ENCODE results near the gene FBXL19. TPM values are rescaled to one million over a fixed set of nuclear protein-coding genes. Genes with fewer than 3 reads are reported as not detected.

The FBXL19 gene
- total and polyA plus RNA-seq, 2 of the 13 experiments (the other 11 are each of a cell fraction or from before 2014, with no cell fraction given): 6.0 to 13.7 TPM

DNA sequence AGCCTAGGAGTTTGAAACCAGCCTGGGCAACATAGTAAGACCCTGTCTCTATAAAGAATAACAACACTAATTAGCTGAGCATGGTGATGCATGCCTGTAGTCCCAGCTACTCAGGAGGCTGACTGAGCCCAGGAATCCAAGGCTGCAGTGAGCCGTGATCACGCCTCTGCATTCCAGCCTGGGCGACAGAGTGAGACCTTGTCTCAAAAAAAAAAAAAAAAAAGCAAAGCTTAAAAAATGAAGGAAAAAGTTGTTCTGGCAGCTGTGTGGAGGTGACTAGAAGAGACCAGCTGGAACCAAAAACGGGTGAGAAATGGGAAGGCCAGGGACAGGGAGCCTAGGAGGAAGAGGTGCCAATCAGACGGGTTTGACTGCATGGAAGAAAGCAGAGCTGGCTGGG lies 33.7 kb upstream of the FBXL19 start:
- 95% methylated on average over 5 of the region's 5 CpGs for WGBS (ENCODE audit: low lambda C conversion rate)
- intact Hi-C loops (cut with micrococcal nuclease; ENCODE audit: unreplicated experiment): no loop called here
- Histone ChIP-seq H3K36me3 (replicated peaks in 1 of 2; ENCODE audit: control insufficient read depth in 1 of 2, insufficient read depth in 2 of 2, low read length in 2 of 2) (peaks cover 6 to 12% of the 10 kb centered on the region in 2 experiments), H3K4me2 (ENCODE audit: low read depth, low read length) (no peak overlapping the region), H3K4me1 (ENCODE audit: insufficient read depth, low read length) (peaks cover 19% of the 10 kb centered on the region), H3K9me3 (ENCODE audit: low read length) (no peaks in the 10 kb centered on the region), H3K27ac (ENCODE audit: extremely low read length, insufficient read depth, low read length) (no peak overlapping the region), H3K4me3 (replicated peaks in 1 of 3; ENCODE audit: insufficient read depth in 1 of 3, low read depth in 2 of 3, low read length in 3 of 3) (no peak overlapping the region), H4K20me1 (ENCODE audit: insufficient read depth, low read length) (no peaks in the 10 kb centered on the region), H3K27me3 (ENCODE audit: control insufficient read depth in 1 of 2, insufficient read depth in 2 of 2, low read length in 2 of 2) (no peaks in the 10 kb centered on the region), H2AFZ (ENCODE audit: low read length) (no peak overlapping the region), H3K79me2 (ENCODE audit: insufficient read depth, low read length) (peaks cover 8% of the 10 kb centered on the region), H3K9ac (ENCODE audit: insufficient read depth, low read depth, low read length) (no peak overlapping the region)
- ATAC-seq: no peak
- in situ Hi-C loops (cut with HindIII; ENCODE audit: extremely low pct_ligation_motif_present, low pct_unique_long_range_greater_than_20kb): loop anchor here (10.0 kb wide), 1 partner anchor 45 kb away; no protein-coding TSS in a partner anchor
- BruUV-seq (replicated peaks): no TSS peak
- no peak for TF ChIP-seq RXRB (CRISPR knock-in tag; IDR thresholded peaks at IDR 0.05; ENCODE audit: borderline replicate concordance)
- TF ChIP-seq, protein P1, sequence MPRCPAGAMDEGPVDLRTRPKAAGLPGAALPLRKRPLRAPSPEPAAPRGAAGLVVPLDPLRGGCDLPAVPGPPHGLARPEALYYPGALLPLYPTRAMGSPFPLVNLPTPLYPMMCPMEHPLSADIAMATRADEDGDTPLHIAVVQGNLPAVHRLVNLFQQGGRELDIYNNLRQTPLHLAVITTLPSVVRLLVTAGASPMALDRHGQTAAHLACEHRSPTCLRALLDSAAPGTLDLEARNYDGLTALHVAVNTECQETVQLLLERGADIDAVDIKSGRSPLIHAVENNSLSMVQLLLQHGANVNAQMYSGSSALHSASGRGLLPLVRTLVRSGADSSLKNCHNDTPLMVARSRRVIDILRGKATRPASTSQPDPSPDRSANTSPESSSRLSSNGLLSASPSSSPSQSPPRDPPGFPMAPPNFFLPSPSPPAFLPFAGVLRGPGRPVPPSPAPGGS (CRISPR knock-in tag; IDR thresholded peaks at IDR 0.05): no peak
- no peak for TF ChIP-seq ZNF530 (CRISPR knock-in tag; IDR thresholded peaks at IDR 0.05; ENCODE audit: low read depth)
- TF ChIP-seq, protein P2, sequence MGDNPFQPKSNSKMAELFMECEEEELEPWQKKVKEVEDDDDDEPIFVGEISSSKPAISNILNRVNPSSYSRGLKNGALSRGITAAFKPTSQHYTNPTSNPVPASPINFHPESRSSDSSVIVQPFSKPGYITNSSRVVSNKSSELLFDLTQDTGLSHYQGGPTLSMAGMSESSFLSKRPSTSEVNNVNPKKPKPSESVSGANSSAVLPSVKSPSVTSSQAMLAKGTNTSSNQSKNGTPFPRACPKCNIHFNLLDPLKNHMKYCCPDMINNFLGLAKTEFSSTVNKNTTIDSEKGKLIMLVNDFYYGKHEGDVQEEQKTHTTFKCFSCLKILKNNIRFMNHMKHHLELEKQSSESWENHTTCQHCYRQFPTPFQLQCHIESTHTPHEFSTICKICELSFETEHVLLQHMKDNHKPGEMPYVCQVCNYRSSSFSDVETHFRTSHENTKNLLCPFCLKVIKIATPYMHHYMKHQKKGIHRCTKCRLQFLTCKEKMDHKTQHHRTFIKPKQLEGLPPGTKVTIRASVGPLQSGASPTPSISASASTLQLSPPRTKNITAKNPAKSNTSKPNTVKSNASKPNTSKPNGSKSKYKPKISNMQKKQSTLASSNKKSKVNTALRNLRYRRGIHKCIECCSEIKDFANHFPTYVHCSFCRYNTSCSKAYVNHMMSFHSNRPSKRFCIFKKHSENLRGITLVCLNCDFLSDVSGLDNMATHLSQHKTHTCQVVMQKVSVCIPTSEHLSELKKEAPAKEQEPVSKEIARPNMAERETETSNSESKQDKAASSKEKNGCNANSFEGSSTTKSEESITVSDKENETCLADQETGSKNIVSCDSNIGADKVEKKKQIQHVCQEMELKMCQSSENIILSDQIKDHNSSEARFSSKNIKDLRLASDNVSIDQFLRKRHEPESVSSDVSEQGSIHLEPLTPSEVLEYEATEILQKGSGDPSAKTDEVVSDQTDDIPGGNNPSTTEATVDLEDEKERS (CRISPR knock-in tag; IDR thresholded peaks at IDR 0.05): no peak
- TF ChIP-seq ZNF543 (CRISPR knock-in tag; IDR thresholded peaks at IDR 0.05): no peak
- no peak for TF ChIP-seq PHF8 (CRISPR knock-in tag; IDR thresholded peaks at IDR 0.05)
- TF ChIP-seq, protein P3, sequence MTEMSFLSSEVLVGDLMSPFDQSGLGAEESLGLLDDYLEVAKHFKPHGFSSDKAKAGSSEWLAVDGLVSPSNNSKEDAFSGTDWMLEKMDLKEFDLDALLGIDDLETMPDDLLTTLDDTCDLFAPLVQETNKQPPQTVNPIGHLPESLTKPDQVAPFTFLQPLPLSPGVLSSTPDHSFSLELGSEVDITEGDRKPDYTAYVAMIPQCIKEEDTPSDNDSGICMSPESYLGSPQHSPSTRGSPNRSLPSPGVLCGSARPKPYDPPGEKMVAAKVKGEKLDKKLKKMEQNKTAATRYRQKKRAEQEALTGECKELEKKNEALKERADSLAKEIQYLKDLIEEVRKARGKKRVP (CRISPR knock-in tag; IDR thresholded peaks at IDR 0.05): no peak
- TF ChIP-seq, protein P4, sequence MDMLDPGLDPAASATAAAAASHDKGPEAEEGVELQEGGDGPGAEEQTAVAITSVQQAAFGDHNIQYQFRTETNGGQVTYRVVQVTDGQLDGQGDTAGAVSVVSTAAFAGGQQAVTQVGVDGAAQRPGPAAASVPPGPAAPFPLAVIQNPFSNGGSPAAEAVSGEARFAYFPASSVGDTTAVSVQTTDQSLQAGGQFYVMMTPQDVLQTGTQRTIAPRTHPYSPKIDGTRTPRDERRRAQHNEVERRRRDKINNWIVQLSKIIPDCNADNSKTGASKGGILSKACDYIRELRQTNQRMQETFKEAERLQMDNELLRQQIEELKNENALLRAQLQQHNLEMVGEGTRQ (IDR thresholded peaks at IDR 0.05; ENCODE audit: low read depth, low read length): no peak
- TF ChIP-seq, protein P4 (CRISPR knock-in tag; IDR thresholded peaks at IDR 0.05; ENCODE audit: borderline replicate concordance): no peak
- no peak for TF ChIP-seq ZNF629 (CRISPR knock-in tag; conservative IDR thresholded peaks at IDR 0.05)
- ChIA-PET CTCF (ENCODE audit: low intra/inter-chr PET ratio, low total read pairs) (no interaction called here), POLR2A (interaction anchor here (0.8 kb wide), 2 partner anchors 14 to 15 kb away, joined by 3 read pairs; no protein-coding TSS in a partner anchor)
- no peak for FAIRE-seq
- no peak for DNase-seq (ENCODE audit: low spot score)

All from HepG2 (cell line).